GM06990 (cell line): Measurements from ENCODE around the gene DCAF7.

Experiments
- DNase-seq: peaks from one replicate; pipeline ENCODE4 v3.0.0-alpha.2; 2011; ENCODE audit not compliant: insufficient read length; ENCODE audit errors: extremely low read depth
- H3K27me3 ChIP-seq: replicated peaks from 2 replicates; pipeline ENCODE4 v1.6.0; 2011; ENCODE audit warnings: low read length; ENCODE audit not compliant: control insufficient read depth, insufficient read depth
- H3K36me3 ChIP-seq: 2 replicates; pipeline ENCODE4 v1.5.1; 2011; ENCODE audit warnings: low read length; ENCODE audit not compliant: control insufficient read depth, insufficient read depth
- H3K4me3 ChIP-seq: replicated peaks from 2 replicates; pipeline ENCODE4 v1.5.1; 2011; ENCODE audit warnings: low read depth, mild to moderate bottlenecking, control low read depth, low read length
- CTCF ChIP-seq: IDR thresholded peaks from 2 replicates; pipeline ENCODE4 v1.5.1; 2011; ENCODE audit warnings: low read length, control low read depth, mild to moderate bottlenecking, inconsistent platforms; ENCODE audit not compliant: insufficient read depth, poor library complexity, severe bottlenecking

The DCAF7 gene

DNA sequence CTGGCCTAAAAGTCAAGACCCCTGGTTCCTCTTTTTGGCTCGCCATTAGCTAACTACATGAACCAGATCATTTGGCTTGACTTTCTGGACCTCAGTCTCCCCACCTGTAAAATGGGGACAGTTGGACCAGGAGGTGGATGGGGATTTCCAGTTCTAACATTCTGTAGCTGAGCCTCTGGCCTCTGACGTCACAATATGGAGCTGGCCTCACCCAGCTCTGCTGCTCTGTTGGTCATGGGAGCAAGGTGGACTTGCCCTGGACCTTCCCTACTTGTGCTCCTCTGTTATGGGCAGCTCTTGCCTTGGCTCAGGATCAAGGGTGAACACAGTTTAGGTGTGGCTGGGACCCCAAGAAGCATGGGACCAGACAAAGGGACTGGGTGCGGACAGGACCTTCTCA lies 43.6 kb upstream of the DCAF7 start:
- H3K4me3 ChIP-seq, result no peak overlapping the region
- DNase-seq, result no peak
- H3K36me3 ChIP-seq, result no peaks in the 10 kb centered on the region
- no peak for TF ChIP-seq CTCF
- no peaks in the 10 kb centered on the region for H3K27me3 ChIP-seq

DNA sequence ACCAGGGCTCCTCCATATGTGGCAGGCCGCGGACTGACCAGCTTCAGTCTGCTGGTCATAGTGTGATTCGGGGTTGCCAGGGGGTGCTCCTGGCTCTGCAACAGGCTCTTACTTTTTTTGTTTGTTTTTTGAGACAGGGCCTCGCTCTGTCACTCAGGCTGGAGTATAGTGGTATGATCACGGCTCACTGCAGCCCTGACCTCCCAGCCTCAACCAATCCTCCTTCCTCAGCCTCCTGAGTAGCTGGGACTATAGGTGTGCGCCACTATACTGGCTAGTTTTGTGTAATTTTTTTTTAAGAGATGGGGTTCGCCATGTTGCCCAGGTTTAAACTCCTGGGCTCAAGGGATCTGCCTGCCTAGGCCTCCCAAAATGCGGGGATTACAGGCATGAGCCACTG lies 38.9 kb upstream of the DCAF7 start:
- TF ChIP-seq CTCF, result no peak
- DNase-seq, result no peak
- no peaks in the 10 kb centered on the region for H3K36me3 ChIP-seq
- no peaks in the 10 kb centered on the region for H3K27me3 ChIP-seq
- H3K4me3 ChIP-seq, result no peak overlapping the region

- H3K27me3 ChIP-seq, result no peaks in the 10 kb centered on the region
- no peak overlapping the region for H3K4me3 ChIP-seq
- H3K36me3 ChIP-seq, result no peaks in the 10 kb centered on the region
- DNase-seq, result no peak
- TF ChIP-seq CTCF, result no peak
Observed at GRCh38 chr17:63512388-63512787, 37.9 kb upstream of the DCAF7 start.

GRCh38 chr17:63512896-63513644 lies 37.2 kb upstream of the DCAF7 start:
- H3K4me3 ChIP-seq, result no peak overlapping the region
- no peaks in the 10 kb centered on the region for H3K36me3 ChIP-seq
- DNase-seq, result no peak
- no peak for TF ChIP-seq CTCF
- H3K27me3 ChIP-seq, result no peaks in the 10 kb centered on the region

DNA sequence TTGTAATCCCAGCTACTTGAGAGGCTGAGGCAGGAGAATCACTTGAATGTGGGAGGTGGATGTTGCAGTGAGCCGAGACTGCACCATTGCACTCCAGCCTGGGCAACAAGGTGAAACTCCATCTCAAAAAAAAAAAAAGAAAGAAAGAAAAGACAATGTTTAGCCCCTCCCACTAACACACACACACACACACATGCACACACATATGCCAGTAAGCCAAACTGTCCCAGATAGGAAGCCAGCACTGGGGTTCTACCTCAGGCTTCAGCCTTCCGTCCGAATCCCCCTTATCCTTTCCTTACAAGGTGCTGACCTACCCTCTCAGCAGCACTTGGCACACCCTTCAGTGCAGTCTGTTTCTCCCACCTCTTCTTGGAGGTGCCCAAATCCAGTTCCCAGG lies 35.8 kb upstream of the DCAF7 start:
- H3K27me3 ChIP-seq, result no peaks in the 10 kb centered on the region

More for the DNA sequence above, 35.8 kb upstream of the DCAF7 start:
- H3K4me3 ChIP-seq, result no peak overlapping the region
- no peak for DNase-seq
- H3K36me3 ChIP-seq, result no peaks in the 10 kb centered on the region
- TF ChIP-seq CTCF, result no peak
